ENCODE data around the gene INO80.

DNA sequence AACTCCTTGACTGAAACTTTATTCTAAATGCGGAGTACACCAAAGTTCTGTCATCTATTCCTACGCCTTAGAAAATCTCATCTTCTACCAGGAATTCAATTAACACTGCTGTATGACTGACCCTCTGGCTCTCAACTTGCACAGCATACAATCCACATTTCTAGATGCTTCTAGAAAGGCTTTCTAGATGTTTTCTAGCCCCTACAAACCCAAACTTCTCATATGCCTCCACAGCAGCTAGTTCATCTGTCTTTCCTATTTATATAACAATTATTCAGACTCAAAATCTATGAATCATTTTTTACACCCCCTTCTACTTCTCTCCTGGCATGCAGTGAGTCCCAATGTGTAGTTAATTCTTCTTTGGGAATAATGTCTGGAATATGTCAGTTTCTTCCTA is 13.2 kb downstream of the INO80 start:
- no peak for TF ChIP-seq CTCF (conservative IDR thresholded peaks at IDR 0.05; ENCODE audit: low read depth, low read length)
- no peak for TF ChIP-seq EZH2 (IDR thresholded peaks at IDR 0.05; ENCODE audit: low read length, unreplicated experiment)
